Astrocyte (in vitro differentiated cells and primary cell): ENCODE measurements around the gene DHRS9. TPM values are rescaled to one million over a fixed set of nuclear protein-coding genes. Genes with fewer than 3 reads are reported as not detected.

Experiments used
- DNase-seq: peaks from one replicate; pipeline ENCODE4 v3.0.0-alpha.2; 2010; ENCODE audit warnings: low read depth
- FAIRE-seq: peaks from 2 replicates; lab custom pipeline; 2011; peaks lifted over from hg19 to GRCh38; lab: Jason Lieb, UNC
- H2AFZ ChIP-seq: 2 replicates; pipeline ENCODE4 v1.6.0; 2012; ENCODE audit warnings: low read depth, low read length, inconsistent platforms
- H3K27ac ChIP-seq: 2 replicates; pipeline ENCODE4 v1.5.1; 2011; ENCODE audit warnings: low read depth, low read length, inconsistent platforms
- H3K27me3 ChIP-seq: 2 replicates; pipeline ENCODE4 v1.6.0; 2011; ENCODE audit warnings: low read length, inconsistent platforms; ENCODE audit not compliant: insufficient read depth
- H3K36me3 ChIP-seq: 2 replicates; pipeline ENCODE4 v1.5.1; 2011; ENCODE audit warnings: low read length, inconsistent platforms; ENCODE audit not compliant: insufficient read depth
- H3K4me1 ChIP-seq: 2 replicates; pipeline ENCODE4 v1.5.1; 2011; ENCODE audit warnings: low read length, inconsistent platforms; ENCODE audit not compliant: insufficient read depth
- H3K4me2 ChIP-seq: 2 replicates; pipeline ENCODE4 v1.6.0; 2012; ENCODE audit warnings: low read length, inconsistent platforms
- H3K4me3 ChIP-seq: 2 replicates; pipeline ENCODE4 v1.5.1; 2011; ENCODE audit warnings: low read depth, mild to moderate bottlenecking, low read length, inconsistent platforms; ENCODE audit not compliant: insufficient read depth
- H3K79me2 ChIP-seq: 2 replicates; pipeline ENCODE4 v1.6.0; 2012; ENCODE audit warnings: mild to moderate bottlenecking, low read length, inconsistent platforms; ENCODE audit not compliant: insufficient read depth
- H3K9ac ChIP-seq: 2 replicates; pipeline ENCODE4 v1.6.0; 2012; ENCODE audit warnings: mild to moderate bottlenecking, low read length, inconsistent platforms
- H3K9me3 ChIP-seq: 2 replicates; pipeline ENCODE4 v1.5.1; 2012; ENCODE audit warnings: low read depth, mild to moderate bottlenecking, low read length, inconsistent platforms; ENCODE audit not compliant: insufficient read depth
- H4K20me1 ChIP-seq: 2 replicates; pipeline ENCODE4 v1.6.0; 2012; ENCODE audit warnings: low read length, inconsistent platforms; ENCODE audit not compliant: insufficient read depth
- H3K27ac Mint-ChIP-seq: one replicate; pipeline ENCODE4 v1.8.0; 2021; ENCODE audit warnings: mild to moderate bottlenecking, mixed read lengths; ENCODE audit not compliant: unreplicated experiment
- H3K27me3 Mint-ChIP-seq: one replicate; pipeline ENCODE4 v1.8.0; 2021; ENCODE audit warnings: low read depth, mixed read lengths; ENCODE audit not compliant: unreplicated experiment
- H3K36me3 Mint-ChIP-seq: one replicate; pipeline ENCODE4 v1.8.0; 2021; ENCODE audit warnings: low read depth, mixed read lengths; ENCODE audit not compliant: unreplicated experiment
- H3K4me1 Mint-ChIP-seq: one replicate; pipeline ENCODE4 v1.8.0; 2021; ENCODE audit warnings: low read depth, mixed read lengths; ENCODE audit not compliant: unreplicated experiment
- H3K4me3 Mint-ChIP-seq: one replicate; pipeline ENCODE4 v1.8.0; 2021; ENCODE audit warnings: mild to moderate bottlenecking, moderate library complexity, mixed read lengths; ENCODE audit not compliant: unreplicated experiment
- H3K9me3 Mint-ChIP-seq: one replicate; pipeline ENCODE4 v1.8.0; 2021; ENCODE audit warnings: mild to moderate bottlenecking, mixed read lengths; ENCODE audit not compliant: unreplicated experiment
- EZH2 ChIP-seq: IDR thresholded peaks from 2 replicates; pipeline ENCODE4 v1.6.1; 2012; ENCODE audit warnings: mild to moderate bottlenecking, low read length, inconsistent platforms; ENCODE audit not compliant: insufficient read depth
- total RNA-seq: library from RNA; stranded (reverse); gene quantifications from 2 replicates; pipeline ENCODE4 v1.2.1, GENCODE V29; 2021
- TF ChIP-seq, protein P1 (sequence below): IDR thresholded peaks from 2 replicates; pipeline ENCODE4 v1.5.1; 2011; ENCODE audit warnings: low read depth, mild to moderate bottlenecking, inconsistent platforms, low read length, moderate library complexity; ENCODE audit not compliant: insufficient read depth

DHRS9 gene
- total RNA-seq, 1 donor from 2014 or later = not detected

DNA sequence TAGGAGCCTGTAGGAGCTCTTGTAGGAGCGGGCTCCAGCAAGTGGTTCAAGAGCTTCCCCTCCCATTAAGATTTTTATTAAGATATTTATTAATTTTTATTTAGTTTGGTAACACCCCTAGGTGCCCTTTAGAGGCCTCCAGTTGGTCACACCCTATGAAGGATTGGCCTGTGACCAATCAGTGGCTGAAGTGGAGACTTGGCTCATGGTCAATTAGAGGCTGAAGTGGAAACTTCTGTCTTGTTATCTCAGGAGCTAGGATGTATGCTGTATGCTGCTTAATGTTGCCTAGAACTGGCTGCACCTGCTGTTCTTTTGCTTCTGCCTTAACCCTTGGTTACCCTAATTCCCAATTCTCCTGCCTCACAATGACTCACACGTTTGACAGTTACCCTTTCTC, 48.7 kb downstream of the DHRS9 start:
- Histone ChIP-seq H3K79me2 (no peaks in the 10 kb centered on the region), H3K4me3 (no peak overlapping the region), H3K9ac (no peak overlapping the region), H3K9me3 (no peaks in the 10 kb centered on the region), H3K27me3 (no peaks in the 10 kb centered on the region), H3K4me1 (peaks cover 10% of the 10 kb centered on the region), H3K36me3 (no peaks in the 10 kb centered on the region), H3K4me2 (no peak overlapping the region), H3K27ac (no peak overlapping the region), H2AFZ (no peak overlapping the region), H4K20me1 (no peaks in the 10 kb centered on the region)
- TF ChIP-seq, protein P1, sequence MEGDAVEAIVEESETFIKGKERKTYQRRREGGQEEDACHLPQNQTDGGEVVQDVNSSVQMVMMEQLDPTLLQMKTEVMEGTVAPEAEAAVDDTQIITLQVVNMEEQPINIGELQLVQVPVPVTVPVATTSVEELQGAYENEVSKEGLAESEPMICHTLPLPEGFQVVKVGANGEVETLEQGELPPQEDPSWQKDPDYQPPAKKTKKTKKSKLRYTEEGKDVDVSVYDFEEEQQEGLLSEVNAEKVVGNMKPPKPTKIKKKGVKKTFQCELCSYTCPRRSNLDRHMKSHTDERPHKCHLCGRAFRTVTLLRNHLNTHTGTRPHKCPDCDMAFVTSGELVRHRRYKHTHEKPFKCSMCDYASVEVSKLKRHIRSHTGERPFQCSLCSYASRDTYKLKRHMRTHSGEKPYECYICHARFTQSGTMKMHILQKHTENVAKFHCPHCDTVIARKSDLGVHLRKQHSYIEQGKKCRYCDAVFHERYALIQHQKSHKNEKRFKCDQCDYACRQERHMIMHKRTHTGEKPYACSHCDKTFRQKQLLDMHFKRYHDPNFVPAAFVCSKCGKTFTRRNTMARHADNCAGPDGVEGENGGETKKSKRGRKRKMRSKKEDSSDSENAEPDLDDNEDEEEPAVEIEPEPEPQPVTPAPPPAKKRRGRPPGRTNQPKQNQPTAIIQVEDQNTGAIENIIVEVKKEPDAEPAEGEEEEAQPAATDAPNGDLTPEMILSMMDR = no peak
- no peak for TF ChIP-seq EZH2
- no peaks in the 10 kb centered on the region for H3K9me3 Mint-ChIP-seq
- no peak for FAIRE-seq
- peaks cover 13% of the 10 kb centered on the region for H3K27me3 Mint-ChIP-seq
- H3K27ac Mint-ChIP-seq = no peak overlapping the region
- no peak for DNase-seq
- peaks cover 10% of the 10 kb centered on the region for H3K4me1 Mint-ChIP-seq
- H3K4me3 Mint-ChIP-seq = no peak overlapping the region
- H3K36me3 Mint-ChIP-seq = no peaks in the 10 kb centered on the region

DNA sequence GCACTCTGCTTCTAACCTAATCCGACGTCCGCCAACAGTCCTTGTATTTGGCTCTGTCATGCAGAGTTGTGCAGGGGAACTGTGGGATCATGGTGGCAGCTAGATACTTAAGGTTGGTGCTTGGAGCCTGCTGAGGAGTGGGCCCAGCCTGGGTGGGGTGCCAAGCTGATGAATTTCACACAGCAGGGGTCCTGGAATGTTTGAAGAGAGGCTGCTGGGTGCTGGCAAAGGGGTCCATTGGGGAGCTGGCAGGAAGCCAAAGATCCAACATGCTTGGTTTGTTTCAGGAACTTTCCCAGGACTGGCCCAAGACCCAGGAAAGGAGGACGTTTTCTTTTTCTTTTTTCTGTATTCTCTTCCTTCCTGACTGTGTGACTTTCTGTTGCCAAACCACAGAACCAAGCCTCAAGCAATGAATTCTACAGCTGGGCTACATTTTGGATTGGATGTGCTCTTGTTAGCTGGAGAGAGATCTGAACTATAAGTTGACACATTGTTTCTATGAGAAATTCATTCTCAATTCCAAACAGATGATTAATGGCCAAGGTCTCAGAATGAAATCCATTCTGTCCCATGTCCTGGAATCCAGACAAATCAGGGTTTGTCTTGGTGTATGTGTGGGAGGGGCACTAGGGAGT, 49.9 kb downstream of the DHRS9 start:
- Histone ChIP-seq H3K9me3 (no peaks in the 10 kb centered on the region), H3K27me3 (no peaks in the 10 kb centered on the region), H2AFZ (peak overlapping the region; percentile 9), H3K9ac (no peak overlapping the region), H3K4me2 (peak overlapping the region; percentile 14), H3K79me2 (no peaks in the 10 kb centered on the region), H3K36me3 (no peaks in the 10 kb centered on the region), H3K4me1 (peaks cover 10% of the 10 kb centered on the region), H3K27ac (peak overlapping the region; percentile 17), H3K4me3 (no peak overlapping the region), H4K20me1 (no peaks in the 10 kb centered on the region)
- TF ChIP-seq EZH2 = no peak
- TF ChIP-seq, protein P1 = no peak
- FAIRE-seq (no peak), DNase-seq (peak; percentile 67)
- Mint-ChIP-seq H3K36me3 (no peaks in the 10 kb centered on the region), H3K27ac (peak overlapping the region; percentile 68), H3K27me3 (peaks cover 13% of the 10 kb centered on the region), H3K4me1 (peaks cover 10% of the 10 kb centered on the region), H3K4me3 (no peak overlapping the region), H3K9me3 (no peaks in the 10 kb centered on the region)

- Histone ChIP-seq H3K27ac (peak overlapping the region; percentile 5), H3K4me3 (no peak overlapping the region), H2AFZ (no peak overlapping the region), H3K4me1 (peaks cover 10% of the 10 kb centered on the region), H4K20me1 (no peaks in the 10 kb centered on the region), H3K4me2 (no peak overlapping the region), H3K9me3 (no peaks in the 10 kb centered on the region), H3K36me3 (no peaks in the 10 kb centered on the region), H3K79me2 (no peaks in the 10 kb centered on the region), H3K9ac (no peak overlapping the region), H3K27me3 (no peaks in the 10 kb centered on the region)
- TF ChIP-seq, protein P1 = no peak
- TF ChIP-seq EZH2 = no peak
- no peaks in the 10 kb centered on the region for H3K9me3 Mint-ChIP-seq
- peak overlapping the region; percentile 68 for H3K27ac Mint-ChIP-seq
- no peak for DNase-seq
- peaks cover 10% of the 10 kb centered on the region for H3K4me1 Mint-ChIP-seq
- H3K4me3 Mint-ChIP-seq = no peak overlapping the region
- H3K27me3 Mint-ChIP-seq = peaks cover 9% of the 10 kb centered on the region
- FAIRE-seq = no peak
- no peaks in the 10 kb centered on the region for H3K36me3 Mint-ChIP-seq
These were observed 50.5 kb downstream of the DHRS9 start for GRCh38 chr2:169119851-169120250.
